ENCODE measurements around the gene OSBPL5.

Gene OSBPL5

DNA sequence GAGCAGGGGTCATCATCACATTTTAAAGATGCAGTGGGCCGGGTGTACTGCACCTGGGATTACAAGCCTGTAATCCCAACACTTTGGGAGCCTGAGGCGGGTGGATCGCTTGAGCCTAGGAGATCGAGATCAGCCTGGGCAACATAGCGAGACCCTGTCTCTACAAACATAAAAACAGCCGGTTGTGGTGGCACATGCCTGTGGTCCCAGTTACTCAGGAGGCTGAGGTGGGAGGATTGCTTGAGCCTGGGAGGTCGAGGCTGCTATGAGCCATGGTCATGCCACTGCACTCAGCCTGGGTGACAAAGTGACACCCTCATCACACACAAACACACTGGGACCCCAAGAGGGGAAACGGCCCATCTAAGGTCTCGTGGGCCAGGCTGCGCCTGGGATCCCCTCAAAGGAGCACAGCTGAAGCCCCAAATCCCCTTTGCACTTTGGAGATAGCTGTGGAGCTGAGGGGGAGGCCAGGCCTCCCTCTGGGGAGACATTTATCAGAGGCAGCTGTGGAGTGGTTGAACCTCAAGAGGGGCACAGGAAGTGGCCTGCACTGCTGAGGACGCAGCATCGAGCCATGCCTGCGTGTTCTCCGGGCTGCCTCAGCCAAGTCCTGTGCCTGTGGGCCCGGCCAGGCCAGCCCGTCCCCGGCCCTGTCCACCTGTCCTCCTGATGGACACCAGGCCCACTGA is 27.5 kb downstream of the OSBPL5 start:
- TF ChIP-seq, protein P1, sequence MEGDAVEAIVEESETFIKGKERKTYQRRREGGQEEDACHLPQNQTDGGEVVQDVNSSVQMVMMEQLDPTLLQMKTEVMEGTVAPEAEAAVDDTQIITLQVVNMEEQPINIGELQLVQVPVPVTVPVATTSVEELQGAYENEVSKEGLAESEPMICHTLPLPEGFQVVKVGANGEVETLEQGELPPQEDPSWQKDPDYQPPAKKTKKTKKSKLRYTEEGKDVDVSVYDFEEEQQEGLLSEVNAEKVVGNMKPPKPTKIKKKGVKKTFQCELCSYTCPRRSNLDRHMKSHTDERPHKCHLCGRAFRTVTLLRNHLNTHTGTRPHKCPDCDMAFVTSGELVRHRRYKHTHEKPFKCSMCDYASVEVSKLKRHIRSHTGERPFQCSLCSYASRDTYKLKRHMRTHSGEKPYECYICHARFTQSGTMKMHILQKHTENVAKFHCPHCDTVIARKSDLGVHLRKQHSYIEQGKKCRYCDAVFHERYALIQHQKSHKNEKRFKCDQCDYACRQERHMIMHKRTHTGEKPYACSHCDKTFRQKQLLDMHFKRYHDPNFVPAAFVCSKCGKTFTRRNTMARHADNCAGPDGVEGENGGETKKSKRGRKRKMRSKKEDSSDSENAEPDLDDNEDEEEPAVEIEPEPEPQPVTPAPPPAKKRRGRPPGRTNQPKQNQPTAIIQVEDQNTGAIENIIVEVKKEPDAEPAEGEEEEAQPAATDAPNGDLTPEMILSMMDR (IDR thresholded peaks at IDR 0.05): no peak
- no peak for TF ChIP-seq ZFX (IDR thresholded peaks at IDR 0.05; ENCODE audit: borderline replicate concordance)
- H3K27ac ChIP-seq: no peak overlapping the region

DNA sequence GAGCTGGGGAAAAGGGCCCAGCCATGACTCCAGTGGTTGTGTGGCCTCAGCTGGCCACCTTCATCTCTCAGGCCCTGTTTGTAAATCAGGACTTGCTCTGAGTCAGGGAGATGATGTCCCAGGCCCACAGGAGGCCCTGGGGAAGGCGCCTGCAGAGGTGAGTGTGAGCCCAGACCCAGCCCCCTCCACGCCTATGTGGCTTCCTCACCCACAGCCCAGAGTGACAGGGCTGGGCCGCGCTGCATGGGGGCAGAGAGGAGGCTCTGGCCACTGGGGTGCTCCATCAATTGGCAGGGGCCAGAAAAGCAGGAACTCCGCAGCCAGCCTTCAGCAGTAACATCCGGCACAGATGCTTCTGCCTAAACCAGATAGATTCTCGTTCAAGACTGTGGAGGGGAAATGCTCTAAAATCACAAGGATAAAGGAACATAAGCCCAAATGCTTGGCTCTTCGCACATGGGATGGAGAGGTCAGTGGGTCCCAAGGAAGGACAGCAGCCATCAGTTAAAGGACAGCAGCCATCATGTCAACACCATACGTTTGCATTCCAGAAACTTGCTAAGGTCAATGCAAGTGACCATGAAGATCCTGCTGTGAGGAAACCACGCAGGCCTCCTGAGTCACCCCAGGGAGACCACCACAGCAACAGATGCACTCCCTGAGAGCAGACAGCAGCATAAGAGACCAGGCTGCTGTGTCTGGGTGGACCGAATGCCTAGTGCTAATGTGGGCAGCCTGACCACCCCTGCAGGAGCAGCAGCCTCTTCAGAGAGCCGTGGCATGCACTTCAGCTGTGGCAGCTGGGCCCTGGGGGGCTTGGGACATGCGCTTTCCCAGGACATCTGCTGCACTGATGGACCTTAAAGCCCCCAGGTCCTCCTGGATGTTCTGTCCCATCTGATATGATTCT is 28.3 kb downstream of the OSBPL5 start:
- TF ChIP-seq, protein P1 (IDR thresholded peaks at IDR 0.05): no peak
- no peak for TF ChIP-seq ZFX (IDR thresholded peaks at IDR 0.05; ENCODE audit: borderline replicate concordance)
- H3K27ac ChIP-seq: no peak overlapping the region

DNA sequence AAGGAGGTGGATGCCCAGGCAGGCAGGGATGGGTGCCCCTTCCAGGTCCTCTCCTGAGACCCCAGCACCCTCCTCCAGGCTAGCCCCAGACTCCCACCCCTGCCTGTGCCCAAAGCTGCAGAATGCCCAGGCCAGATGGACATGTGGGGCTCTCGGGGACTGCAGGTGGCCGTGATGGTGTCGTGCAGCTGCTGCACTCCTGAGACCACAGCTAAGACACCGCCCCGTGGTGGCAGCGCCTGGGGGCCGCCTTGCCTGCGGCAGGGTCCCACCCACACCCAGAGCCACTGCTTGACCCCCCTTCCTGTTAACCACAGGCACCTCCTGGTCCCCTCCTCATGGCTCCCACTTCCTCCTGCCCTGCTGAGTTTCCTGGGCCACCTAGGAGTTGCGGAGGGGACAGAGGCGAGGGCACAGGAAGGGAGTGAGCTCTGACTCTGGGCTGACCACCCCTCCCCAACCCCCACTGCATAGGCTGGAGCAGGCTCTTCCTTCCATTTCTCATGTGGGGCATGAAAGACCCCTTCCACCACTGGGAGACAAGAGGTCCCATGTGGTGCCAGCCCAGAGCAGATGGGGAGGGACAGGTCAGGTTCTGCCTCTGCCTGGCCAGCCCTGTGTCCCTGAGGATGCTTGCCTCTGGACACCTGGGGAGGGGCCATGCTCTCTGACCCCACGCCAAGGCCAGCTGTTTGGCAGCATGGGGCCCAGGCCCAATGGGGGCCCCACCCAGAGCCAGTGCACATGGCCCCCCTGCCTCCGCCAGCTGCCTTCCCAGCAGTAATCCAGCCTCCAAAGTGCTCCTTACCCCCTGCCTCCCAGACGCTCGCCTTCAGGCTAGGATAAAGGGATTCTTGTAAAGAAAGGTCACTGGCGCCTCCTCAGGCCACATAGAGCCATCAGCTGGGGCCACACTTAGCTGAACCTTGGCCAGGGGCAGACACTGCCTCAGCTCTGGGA is 29.3 kb downstream of the OSBPL5 start:
- H3K27ac ChIP-seq: no peak overlapping the region
- TF ChIP-seq, protein P1 (IDR thresholded peaks at IDR 0.05): no peak
- TF ChIP-seq ZFX (IDR thresholded peaks at IDR 0.05; ENCODE audit: borderline replicate concordance): no peak

DNA sequence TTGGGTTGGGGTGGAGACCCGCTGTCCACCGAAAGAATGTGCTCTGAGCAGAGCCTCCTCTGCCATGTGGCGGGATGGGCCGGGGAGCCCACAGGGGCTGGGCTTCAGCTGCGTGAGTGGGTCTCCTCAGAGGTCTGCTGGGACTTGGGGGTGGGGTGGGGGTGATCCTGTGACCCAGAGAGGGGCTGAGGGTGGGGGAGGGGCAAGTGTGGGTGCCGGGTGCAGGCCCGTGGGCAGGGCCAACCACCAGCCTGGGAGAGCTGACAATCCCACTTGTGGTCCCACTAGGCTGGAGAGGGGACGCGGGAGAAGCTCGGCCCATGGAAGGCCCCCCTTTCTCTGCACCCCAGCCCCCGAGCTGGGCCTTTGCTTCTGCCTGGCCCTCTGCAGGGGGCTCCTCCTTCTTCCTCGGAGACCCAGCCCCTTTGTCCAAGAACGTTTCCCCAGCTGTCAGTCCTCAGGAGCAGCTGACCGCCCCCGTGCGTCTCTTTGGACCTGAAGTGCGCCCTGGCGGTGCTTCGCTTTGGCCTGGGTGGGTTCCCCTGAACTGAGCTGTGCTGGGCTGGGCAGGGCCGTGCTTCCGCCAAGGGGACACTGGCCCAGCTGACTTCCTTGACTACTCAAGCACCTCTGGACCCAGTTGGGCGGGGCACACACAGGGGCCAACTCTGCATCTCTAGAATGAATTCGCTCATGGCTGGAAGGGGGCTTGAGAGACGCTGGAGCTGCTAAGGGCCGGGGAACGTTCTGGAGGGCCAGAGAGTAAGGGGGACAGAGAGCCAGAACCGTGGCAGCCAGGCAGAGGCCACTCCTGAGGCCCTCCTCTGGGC is 30.2 kb downstream of the OSBPL5 start:
- no peak overlapping the region for H3K27ac ChIP-seq
- TF ChIP-seq, protein P1 (IDR thresholded peaks at IDR 0.05): no peak
- no peak for TF ChIP-seq ZFX (IDR thresholded peaks at IDR 0.05; ENCODE audit: borderline replicate concordance)

DNA sequence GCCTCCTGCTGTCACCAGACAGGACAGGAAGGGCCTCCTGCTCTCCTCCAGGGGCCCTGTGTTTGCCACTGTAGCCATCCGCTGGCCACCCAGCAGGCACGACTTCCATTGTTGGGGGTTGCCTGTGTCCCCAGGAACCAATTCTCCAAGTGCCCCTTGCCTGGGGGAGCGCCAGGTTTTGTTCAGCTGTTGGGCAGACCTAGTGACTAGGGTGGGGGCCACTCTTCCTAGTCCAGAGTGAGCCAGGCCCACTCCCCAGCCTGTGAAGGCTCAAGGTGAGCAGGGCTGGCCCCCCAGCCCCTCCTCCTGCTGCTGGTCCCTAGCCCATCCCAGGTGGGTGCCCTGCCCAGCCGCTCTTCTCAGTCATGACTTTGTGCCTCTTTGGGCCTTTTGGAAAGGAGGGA is 30.9 kb downstream of the OSBPL5 start:
- no peak for TF ChIP-seq ZFX (IDR thresholded peaks at IDR 0.05; ENCODE audit: borderline replicate concordance)
- TF ChIP-seq, protein P1 (IDR thresholded peaks at IDR 0.05): no peak
- H3K27ac ChIP-seq: no peak overlapping the region
